ENCODE results near the gene TOGARAM1.
"Not testable (repeated sequence)": the region's sequence is repeated elsewhere in the genome, so short reads cannot be mapped to it uniquely, and the experiment has no call there.

Gene TOGARAM1

DNA sequence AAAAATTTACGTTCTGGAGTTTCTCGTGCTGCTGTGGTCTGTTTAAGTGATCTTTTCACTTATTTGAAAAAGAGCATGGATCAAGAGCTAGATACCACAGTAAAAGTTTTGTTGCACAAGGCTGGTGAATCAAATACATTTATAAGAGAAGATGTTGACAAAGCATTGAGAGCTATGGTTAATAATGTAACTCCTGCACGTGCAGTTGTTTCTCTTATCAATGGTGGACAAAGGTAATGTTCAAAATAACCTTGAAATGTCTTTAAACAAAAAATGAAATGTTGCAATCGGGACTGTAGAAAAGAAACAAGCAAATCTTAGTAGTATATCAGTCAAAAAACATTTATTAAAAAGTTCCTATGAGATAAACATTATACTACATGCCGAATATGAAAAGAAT is 82.6 kb downstream of the TOGARAM1 start:
- no peak for DNase-seq (ENCODE audit: low read depth in 3 of 3)

GRCh38 chr14:45048385-45048784 is 86.4 kb downstream of the TOGARAM1 start:
- no peak for DNase-seq (ENCODE audit: low read depth in 3 of 3)

GRCh38 chr14:45051180-45051579 is 89.2 kb downstream of the TOGARAM1 start:
- DNase-seq (ENCODE audit: low read depth in 3 of 3) = no peak

GRCh38 chr14:45051896-45052295 is 89.9 kb downstream of the TOGARAM1 start:
- no peak for DNase-seq (ENCODE audit: low read depth in 3 of 3)

GRCh38 chr14:45057349-45057748 is 95.4 kb downstream of the TOGARAM1 start:
- no peak for DNase-seq (ENCODE audit: low read depth in 3 of 3)

DNA sequence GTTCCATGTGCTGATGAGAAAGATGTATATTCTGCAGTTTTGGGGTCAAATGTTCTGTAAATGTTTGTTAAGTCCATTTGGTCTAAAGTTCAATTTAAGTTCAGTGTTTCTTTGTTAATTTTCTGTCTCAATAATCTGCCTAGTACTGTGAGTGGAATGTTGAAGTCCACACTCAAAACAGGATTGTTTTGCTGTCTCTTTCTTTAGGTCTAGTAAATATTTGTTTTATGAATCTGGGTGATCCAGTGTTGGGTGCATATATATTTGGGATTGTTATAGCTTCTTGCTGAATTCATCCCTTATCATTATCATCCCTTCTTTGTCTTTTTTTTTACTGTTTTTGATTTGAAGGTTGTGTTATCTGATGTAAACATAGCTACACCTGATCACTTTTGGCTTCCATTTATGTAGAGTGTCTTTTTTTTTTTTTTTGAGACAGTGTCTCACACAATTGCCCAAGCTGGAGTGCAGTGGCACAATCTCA is 95.9 kb downstream of the TOGARAM1 start:
- DNase-seq (ENCODE audit: low read depth in 3 of 3) = no peak

DNA sequence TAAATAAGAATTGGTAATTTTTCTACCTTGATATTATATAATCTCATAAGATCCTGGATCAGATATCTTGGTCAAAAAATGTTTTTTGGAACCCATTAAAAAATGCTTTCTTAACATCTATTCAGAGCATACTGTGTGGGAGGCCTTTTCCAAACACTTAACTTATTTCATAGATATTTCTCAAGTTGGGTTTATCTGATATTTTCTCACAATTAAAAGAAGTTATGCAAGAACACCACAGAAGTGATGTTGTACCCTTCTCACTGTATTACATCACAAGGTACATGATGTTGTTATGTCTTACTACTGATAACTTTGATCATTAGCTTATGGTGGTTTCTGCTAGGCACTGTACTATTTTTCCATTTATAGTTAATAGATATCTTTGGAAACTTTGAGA is 98.6 kb downstream of the TOGARAM1 start:
- DNase-seq (ENCODE audit: low read depth in 3 of 3) = no peak

DNA sequence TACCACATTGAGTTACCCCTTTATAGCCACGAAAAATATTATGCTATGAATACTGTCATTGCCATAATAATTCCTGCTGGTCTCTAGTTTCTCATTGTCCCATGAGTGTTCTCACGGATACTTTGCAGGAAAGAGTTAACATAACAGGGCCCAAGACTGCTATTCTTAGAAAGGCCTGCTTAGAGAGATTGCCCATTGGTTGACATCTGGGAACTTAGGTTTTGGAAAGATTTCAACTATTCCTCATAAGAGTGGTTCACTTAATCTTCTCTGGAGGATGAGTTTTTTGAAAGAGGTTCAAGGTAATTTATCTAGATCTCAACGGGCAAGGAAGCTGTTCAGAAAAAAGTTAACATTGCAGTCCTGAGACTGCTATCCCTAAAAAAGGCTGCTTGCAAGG is 103.5 kb downstream of the TOGARAM1 start:
- no peak for DNase-seq (ENCODE audit: low read depth in 3 of 3)

DNA sequence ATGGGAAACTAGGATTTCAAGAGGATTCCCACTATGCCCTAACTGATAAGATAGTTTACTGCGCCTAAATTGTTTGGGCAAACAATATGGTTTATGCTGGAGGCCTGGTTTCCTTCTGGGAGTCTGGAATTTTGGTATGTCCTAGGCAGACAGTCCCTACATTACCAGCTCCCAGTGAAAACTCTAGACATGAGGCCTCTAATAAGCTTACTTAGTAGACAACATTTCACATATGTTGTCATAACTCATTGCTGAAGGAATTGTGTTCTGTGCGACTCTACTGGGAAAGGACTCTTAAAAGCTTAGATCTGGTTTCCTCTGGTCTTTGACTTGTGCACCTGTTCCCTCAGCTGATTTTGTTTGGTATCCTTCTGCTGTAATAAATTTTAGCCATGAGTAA is 104.0 kb downstream of the TOGARAM1 start:
- DNase-seq (ENCODE audit: low read depth in 3 of 3) = no peak

DNA sequence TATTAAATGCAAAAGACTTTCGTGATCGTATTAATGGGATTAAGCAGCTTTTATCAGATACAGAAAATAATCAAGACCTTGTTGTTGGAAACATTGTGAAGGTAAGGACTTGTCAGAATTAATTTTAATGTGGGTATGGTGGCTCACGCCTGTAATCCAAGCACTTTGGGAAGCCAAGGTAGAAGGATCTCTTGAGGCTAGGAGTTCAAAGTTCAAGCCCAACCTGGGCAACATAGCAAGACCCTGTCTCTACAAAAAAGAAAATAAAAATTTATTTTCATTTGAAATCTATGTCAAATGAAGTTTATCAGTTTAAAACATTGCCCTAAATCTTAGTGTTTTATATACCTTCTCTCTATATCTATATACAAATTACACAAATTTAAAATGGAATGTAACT is 104.7 kb downstream of the TOGARAM1 start:
- no peak for DNase-seq (ENCODE audit: low read depth in 3 of 3)

DNA sequence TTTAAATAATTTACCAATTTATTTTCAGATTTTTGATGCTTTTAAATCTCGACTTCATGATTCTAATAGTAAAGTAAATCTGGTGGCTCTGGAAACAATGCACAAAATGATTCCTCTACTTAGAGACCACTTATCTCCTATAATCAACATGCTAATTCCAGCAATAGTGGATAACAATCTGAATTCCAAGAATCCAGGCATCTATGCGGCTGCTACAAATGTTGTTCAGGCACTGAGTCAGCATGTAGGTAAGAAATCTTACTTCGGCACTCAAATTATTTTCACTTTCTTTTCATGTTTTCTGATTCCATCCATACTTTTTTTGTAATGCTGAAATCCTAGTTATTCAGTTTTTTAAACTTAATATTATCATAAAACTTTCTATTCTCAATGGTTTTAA is 106.4 kb downstream of the TOGARAM1 start:
- DNase-seq (ENCODE audit: low read depth in 3 of 3) = no peak

DNA sequence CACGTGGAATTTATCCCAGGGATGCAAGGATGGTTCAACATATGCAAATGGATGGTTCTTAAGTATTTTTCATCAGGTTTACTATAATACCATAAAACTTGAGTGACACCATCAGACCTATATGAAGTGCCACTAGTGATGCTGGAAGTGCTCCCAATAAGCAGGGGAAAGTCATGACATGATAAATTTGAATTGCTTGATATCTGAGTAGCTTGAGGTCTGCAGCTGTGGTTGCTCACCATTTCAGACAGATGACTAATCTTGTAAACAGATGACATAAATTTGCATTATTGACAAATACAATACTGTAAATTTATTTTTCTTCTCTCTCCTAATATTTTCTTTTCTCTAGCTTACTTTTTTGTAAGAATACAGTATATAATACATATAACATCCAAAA is 108.2 kb downstream of the TOGARAM1 start:
- no peak for DNase-seq (ENCODE audit: low read depth in 3 of 3)

DNA sequence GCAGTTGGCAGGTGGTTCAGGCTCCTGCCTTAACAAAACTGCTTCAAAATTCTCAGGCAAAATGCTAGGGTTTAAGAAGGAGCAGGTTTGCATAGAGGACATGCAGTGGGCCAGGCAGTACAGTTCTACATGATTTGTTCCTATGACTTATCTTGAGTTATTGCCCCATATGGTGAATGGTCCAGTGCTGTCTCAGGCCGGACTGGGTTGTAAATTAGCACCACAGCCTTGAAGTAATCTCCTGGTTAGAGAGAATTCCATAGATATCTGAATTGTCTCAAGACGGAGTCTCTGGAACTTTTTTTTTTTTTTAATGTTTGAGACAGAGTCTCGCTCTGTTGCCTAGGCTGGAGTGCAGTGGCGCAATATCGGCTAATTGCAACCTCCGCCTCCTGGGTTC is 110.1 kb downstream of the TOGARAM1 start:
- no peak for DNase-seq (ENCODE audit: low read depth in 3 of 3)

- DNase-seq (ENCODE audit: low read depth in 3 of 3) = no peak
Observed at GRCh38 chr14:45073231-45073879, 111.4 kb downstream of the TOGARAM1 start.

DNA sequence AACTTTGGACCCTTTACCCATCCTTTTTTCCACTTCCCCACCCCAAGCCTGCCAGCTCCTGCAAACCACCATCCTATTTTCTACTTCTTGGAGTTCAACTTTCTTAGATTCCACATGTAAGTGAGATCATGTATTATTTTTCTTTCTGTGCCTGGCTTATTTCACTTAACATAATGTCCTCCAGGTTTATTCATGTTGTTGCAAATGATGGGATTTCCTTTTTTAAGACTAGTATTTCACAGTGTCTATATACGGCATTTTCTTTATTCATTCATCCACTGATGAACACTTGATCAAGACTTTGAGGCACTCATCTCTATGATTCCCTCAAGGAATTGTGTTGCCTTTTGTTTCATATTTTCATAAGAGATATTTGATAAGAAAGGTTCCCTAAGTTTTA is 116.3 kb downstream of the TOGARAM1 start:
- DNase-seq (ENCODE audit: low read depth in 3 of 3) = no peak

GRCh38 chr14:45080416-45080968 is 118.5 kb downstream of the TOGARAM1 start:
- not testable (repeated sequence) for DNase-seq (ENCODE audit: low read depth in 3 of 3)

DNA sequence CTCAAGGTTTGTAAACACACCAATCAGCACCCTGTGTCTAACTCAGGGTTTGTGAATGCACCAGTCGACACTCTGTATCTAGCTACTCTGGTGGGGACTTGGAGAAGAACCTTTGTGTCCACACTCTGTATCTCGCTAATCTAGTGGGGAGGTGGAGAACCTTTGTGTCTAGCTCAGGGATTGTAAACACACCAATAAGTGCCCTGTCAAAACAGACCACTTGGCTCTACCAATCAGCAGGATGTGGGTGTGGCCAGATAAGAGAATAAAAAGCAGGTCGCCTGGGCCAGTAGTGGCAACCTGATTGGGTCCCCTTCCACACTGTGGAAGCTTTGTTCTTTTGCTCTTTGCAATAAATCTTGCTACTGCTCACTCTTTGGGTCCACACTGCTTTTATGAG is 119.1 kb downstream of the TOGARAM1 start:
- DNase-seq (ENCODE audit: low read depth in 3 of 3) = not testable (repeated sequence)

GRCh38 chr14:45082420-45082819 is 120.4 kb downstream of the TOGARAM1 start:
- DNase-seq (ENCODE audit: low read depth in 3 of 3) = no peak

GRCh38 chr14:45083617-45083975 is 121.6 kb downstream of the TOGARAM1 start:
- DNase-seq (ENCODE audit: low read depth in 3 of 3) = no peak

GRCh38 chr14:45083976-45084722 is 122.2 kb downstream of the TOGARAM1 start, which contains the start of gene PRPF39:
Gene PRPF39 (plus strand): TSS chr14:45084116. CDS start chr14:45095240, 11,124 bp downstream.
- DNase-seq (ENCODE audit: low read depth in 3 of 3) = peak; percentile 91 to 96 (median 93)

GRCh38 chr14:45084946-45085346 is 123.0 kb downstream of the TOGARAM1 start:
- DNase-seq (ENCODE audit: low read depth in 3 of 3) = no peak

DNA sequence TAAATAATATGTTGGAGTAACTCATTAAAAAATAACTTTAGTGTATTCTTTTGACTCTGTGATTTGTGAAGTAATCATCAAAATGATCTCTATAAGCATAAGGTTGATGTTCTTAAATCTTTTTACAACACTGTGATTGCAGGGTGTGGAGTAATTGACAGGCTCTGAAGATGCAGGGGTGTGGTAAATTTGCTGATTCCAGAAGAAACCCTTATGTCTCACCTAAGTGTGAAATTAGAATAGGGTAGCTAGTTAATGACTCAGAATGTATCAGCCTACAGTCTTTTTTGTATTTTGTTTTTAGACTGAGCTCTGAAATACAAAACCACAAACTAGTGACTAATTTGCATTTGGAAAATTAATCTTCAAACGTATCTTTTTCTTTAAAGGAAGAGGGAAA is 127.8 kb downstream of the TOGARAM1 start:
- DNase-seq (ENCODE audit: low read depth in 3 of 3) = no peak

DNA sequence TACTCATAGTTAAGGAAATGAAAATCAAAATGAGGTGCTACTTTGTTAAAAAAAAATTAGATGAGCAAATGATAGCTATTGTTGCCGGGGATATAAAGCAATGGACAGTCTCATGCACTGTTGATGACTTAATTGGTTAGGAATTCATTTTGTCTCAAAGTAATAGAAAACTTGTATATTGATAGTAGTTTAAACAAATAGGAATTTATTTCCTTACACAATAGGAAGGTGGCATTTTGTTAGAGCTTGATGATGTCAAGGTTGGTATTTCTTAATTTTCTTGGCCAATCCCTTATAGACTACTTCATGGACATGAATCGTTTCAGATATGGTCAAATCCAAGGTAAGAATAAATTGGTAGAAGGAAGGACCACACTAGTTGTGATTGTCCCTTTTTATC is 129.7 kb downstream of the TOGARAM1 start:
- no peak for DNase-seq (ENCODE audit: low read depth in 3 of 3)
